IMR-90 (cell line): Measurements from ENCODE around the gene PCCA. TPM values are rescaled to one million over a fixed set of nuclear protein-coding genes. Genes with fewer than 3 reads are reported as not detected.

Experiments used
- ATAC-seq: fragments of 200-7000 bp; cut with Tn5 transposase; 2 replicates; pipeline ENCODE4 v1.9.1; 2020; ENCODE audit warnings: low read depth, mild to moderate bottlenecking, moderate library complexity
- BruUV-seq: library from RNA; stranded (reverse); fragments of 400-500 nt; replicated peaks from 2 replicates; lab custom pipeline; 2021; lab: Mats Ljungman, UMichigan
- CTCF ChIA-PET: fragments of 300-600 bp; formaldehyde crosslinking; extraction: SDS; loops from one replicate; lab custom pipeline; 2021; ENCODE audit warnings: antibody characterized with exemption; lab: Yijun Ruan, JAX
- POLR2A ChIA-PET: fragments of 300-600 bp; sonication (Branson Sonifier 250); formaldehyde crosslinking; loops from one replicate; lab custom pipeline; 2022; ENCODE audit warnings: antibody characterized with exemption; ENCODE audit not compliant: unreplicated experiment; lab: Charles Lee
- DNase-seq: peaks from one replicate; pipeline ENCODE4 v3.0.0; 2013
- H2AFZ ChIP-seq: replicated peaks from 2 replicates; pipeline ENCODE3; 2013; ENCODE audit warnings: low read length, mild to moderate bottlenecking; ENCODE audit not compliant: poor library complexity
- H2AK5ac ChIP-seq: 2 replicates; pipeline ENCODE4 v1.6.1; 2013; ENCODE audit warnings: low read depth, low read length, inconsistent platforms
- H2AK9ac ChIP-seq: replicated peaks from 2 replicates; pipeline ENCODE3; 2013; ENCODE audit warnings: mild to moderate bottlenecking, low read depth, low read length, moderate library complexity; ENCODE audit not compliant: poor library complexity
- H2BK120ac ChIP-seq: 2 replicates; pipeline ENCODE4 v1.6.1; 2013; ENCODE audit warnings: low read depth, low read length, inconsistent platforms
- H2BK15ac ChIP-seq: 3 replicates; pipeline ENCODE4 v1.6.1; 2013; ENCODE audit warnings: low read depth, low read length, inconsistent platforms
- H2BK20ac ChIP-seq: 2 replicates; pipeline ENCODE4 v1.6.1; 2013; ENCODE audit warnings: low read depth, mild to moderate bottlenecking, inconsistent platforms, low read length, moderate library complexity
- H2BK5ac ChIP-seq: 2 replicates; pipeline ENCODE4 v1.6.1; 2013; ENCODE audit warnings: mild to moderate bottlenecking, low read depth, low read length, inconsistent platforms; ENCODE audit not compliant: poor library complexity, severe bottlenecking
- H3K14ac ChIP-seq: replicated peaks from 2 replicates; pipeline ENCODE4 v1.6.1; 2013; ENCODE audit warnings: low read depth, low read length, inconsistent platforms
- H3K18ac ChIP-seq: 2 replicates; pipeline ENCODE4 v1.6.1; 2013; ENCODE audit warnings: low read depth, low read length, control low read depth
- H3K23ac ChIP-seq: 2 replicates; pipeline ENCODE4 v1.6.1; 2013; ENCODE audit warnings: low read depth, low read length, inconsistent platforms
- H3K27ac ChIP-seq: 2 replicates; pipeline ENCODE4 v1.5.1; 2013; ENCODE audit warnings: mild to moderate bottlenecking, control low read depth, low read length; ENCODE audit not compliant: insufficient read depth
- H3K27me3 ChIP-seq: 2 replicates; pipeline ENCODE4 v1.6.1; 2013; ENCODE audit warnings: low read length; ENCODE audit not compliant: control insufficient read depth, insufficient read depth
- H3K36me3 ChIP-seq: 2 replicates; pipeline ENCODE4 v1.6.1; 2013; ENCODE audit warnings: low read length, mixed read lengths; ENCODE audit not compliant: control insufficient read depth, insufficient read depth
- H3K4ac ChIP-seq: 2 replicates; pipeline ENCODE4 v1.6.1; 2013; ENCODE audit warnings: low read depth, low read length, inconsistent platforms
- H3K4me1 ChIP-seq: 2 replicates; pipeline ENCODE4 v1.6.1; 2013; ENCODE audit warnings: low read length, mixed read lengths; ENCODE audit not compliant: control insufficient read depth, insufficient read depth
- H3K4me2 ChIP-seq: 2 replicates; pipeline ENCODE4 v1.6.1; 2013; ENCODE audit warnings: low read depth, mild to moderate bottlenecking, control low read depth, low read length, moderate library complexity
- H3K4me3 ChIP-seq: 2 replicates; pipeline ENCODE4 v1.5.1; 2013; ENCODE audit warnings: low read depth, mild to moderate bottlenecking, control low read depth, low read length, moderate library complexity; ENCODE audit not compliant: insufficient read depth
- H3K56ac ChIP-seq: 2 replicates; pipeline ENCODE4 v1.6.1; 2013; ENCODE audit warnings: low read length, inconsistent platforms; ENCODE audit not compliant: insufficient read depth; ENCODE audit errors: extremely low read depth
- H3K79me1 ChIP-seq, 2 experiments: 2 replicates each; pipeline ENCODE4 v1.6.1; 2013; ENCODE audit warnings: low read length in 2 of 2, inconsistent platforms in 1 of 2, low read depth in 1 of 2
- H3K9ac ChIP-seq: 2 replicates; pipeline ENCODE4 v1.6.1; 2013; ENCODE audit warnings: low read depth, low read length, control low read depth
- H3K9me1 ChIP-seq: 2 replicates; pipeline ENCODE4 v1.6.1; 2013; ENCODE audit warnings: low read length, inconsistent platforms; ENCODE audit not compliant: insufficient read depth
- H3K9me3 ChIP-seq: 2 replicates; pipeline ENCODE4 v1.6.1; 2013; ENCODE audit warnings: low read length; ENCODE audit not compliant: control insufficient read depth, insufficient read depth
- H4K20me1 ChIP-seq: 2 replicates; pipeline ENCODE4 v1.6.1; 2013; ENCODE audit warnings: low read length, inconsistent platforms; ENCODE audit not compliant: insufficient read depth
- H4K5ac ChIP-seq: 2 replicates; pipeline ENCODE4 v1.6.1; 2013; ENCODE audit warnings: mild to moderate bottlenecking, low read depth, low read length, control low read depth
- H4K8ac ChIP-seq, 2 experiments: 2 replicates each; pipeline ENCODE4 v1.6.1; 2013; ENCODE audit warnings: low read depth in 2 of 2, low read length in 2 of 2, control low read depth in 1 of 2, inconsistent platforms in 1 of 2
- H4K91ac ChIP-seq: 2 replicates; pipeline ENCODE4 v1.6.1; 2013; ENCODE audit warnings: low read depth, low read length, inconsistent platforms; ENCODE audit not compliant: insufficient read depth
- BHLHE40 ChIP-seq: fragments of 150-350 bp; IDR thresholded peaks from 2 replicates; pipeline ENCODE4 v1.6.1; 2016; ENCODE audit warnings: mild to moderate bottlenecking, low read depth, low read length
- CHD1 ChIP-seq: IDR thresholded peaks from 2 replicates; pipeline ENCODE4 v1.6.1; 2012; ENCODE audit warnings: low read depth, low read length, improper control_type of control experiment
- MAFK ChIP-seq: IDR thresholded peaks from 2 replicates; pipeline ENCODE4 v1.6.1; 2012; ENCODE audit warnings: low read depth, low read length, improper control_type of control experiment
- MXI1 ChIP-seq: IDR thresholded peaks from 2 replicates; pipeline ENCODE4 v1.6.1; 2012; ENCODE audit warnings: low read depth, mild to moderate bottlenecking, low read length, moderate library complexity, borderline replicate concordance
- RFX5 ChIP-seq: IDR thresholded peaks from 2 replicates; pipeline ENCODE4 v1.8.0; 2012; ENCODE audit warnings: low read depth, mild to moderate bottlenecking, low read length, moderate library complexity
- SMC3 ChIP-seq: fragments of 150-350 bp; IDR thresholded peaks from 2 replicates; pipeline ENCODE4 v1.6.1; 2016; ENCODE audit warnings: low read depth, mild to moderate bottlenecking, antibody characterized with exemption, low read length, moderate library complexity
- WGBS, 2 experiments: methylation state at CpG; one replicate each; pipeline versions ENCODE4 v1.1.5 to v1.1.7; 2013; ENCODE audit warnings: missing lambda C conversion rate in 2 of 2; ENCODE audit not compliant: insufficient read length in 1 of 2; ENCODE audit errors: extremely low coverage in 2 of 2; 5-methylcytosine and 5-hydroxymethylcytosine counted together
- dilution Hi-C: fragments of 300-500 bp; cut with HindIII; formaldehyde crosslinking; loops from one replicate; pipeline ENCODE4 v1.14.3; 2018; ENCODE audit warnings: low sequenced_read_pairs; ENCODE audit not compliant: unreplicated experiment
- in situ Hi-C: fragments of 300-500 bp; cut with MboI; formaldehyde crosslinking; loops from 3 replicates; pipeline ENCODE4 v1.14.3; 2019; ENCODE audit warnings: low sequenced_read_pairs, inconsistent platforms, mixed read lengths
- intact Hi-C: fragments of 100-400 bp; cut with micrococcal nuclease; formaldehyde crosslinking; loops from 2 replicates; pipeline ENCODE4 v1.10.0; 2022
- polyA plus RNA-seq, 3 experiments: library from polyadenylated mRNA; depleted of rRNA; stranded (reverse); fragments of >200 nt; gene quantifications; 2 replicates each; pipeline ENCODE4 v1.2.3, GENCODE V29; 2012; ENCODE audit warnings: low replicate concordance in 1 of 3
- total RNA-seq: library from RNA; depleted of rRNA; stranded (reverse); fragments of >200 nt; gene quantifications from 2 replicates; pipeline ENCODE4 v1.2.3, GENCODE V29; 2012
- TF ChIP-seq, protein P1 (sequence below): fragments of 150-350 bp; IDR thresholded peaks from 2 replicates; pipeline ENCODE4 v1.6.1; 2016; ENCODE audit warnings: low read depth, mild to moderate bottlenecking, low read length, moderate library complexity, borderline replicate concordance
- TF ChIP-seq, protein P2 (sequence below): conservative IDR thresholded peaks from 2 replicates; pipeline ENCODE4 v1.5.1; 2012; ENCODE audit warnings: mild to moderate bottlenecking, low read depth, low read length, improper control_type of control experiment
- TF ChIP-seq, protein P3 (sequence below): fragments of 150-350 bp; IDR thresholded peaks from 2 replicates; pipeline ENCODE4 v1.6.1; 2017; ENCODE audit warnings: mild to moderate bottlenecking, antibody characterized with exemption, low read length, low read depth

Gene PCCA
- total and polyA plus RNA-seq, 2 of the 4 experiments (the other 2 are of a cell fraction): 7.6 to 24.0 TPM

DNA sequence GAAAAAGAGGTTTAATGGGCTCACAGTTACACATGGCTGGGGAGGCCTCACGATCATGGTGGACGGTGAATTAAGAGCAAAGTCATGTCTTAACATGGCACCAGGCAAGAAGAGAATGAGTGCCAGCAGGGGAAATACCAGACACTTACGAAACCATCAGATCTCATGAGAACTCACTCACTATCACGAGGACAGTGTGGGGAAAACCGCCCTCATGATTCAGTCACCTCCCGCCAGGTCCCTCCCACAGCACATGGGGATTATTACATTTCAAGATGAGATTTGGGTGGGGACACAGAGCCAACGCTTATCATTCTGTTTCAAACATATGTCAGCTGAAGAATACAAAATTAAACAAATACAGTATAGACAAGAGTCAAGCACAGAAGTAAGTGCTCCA is 165.1 kb downstream of the PCCA start:
- no peak overlapping the region for H4K8ac ChIP-seq
- TF ChIP-seq, protein P1, sequence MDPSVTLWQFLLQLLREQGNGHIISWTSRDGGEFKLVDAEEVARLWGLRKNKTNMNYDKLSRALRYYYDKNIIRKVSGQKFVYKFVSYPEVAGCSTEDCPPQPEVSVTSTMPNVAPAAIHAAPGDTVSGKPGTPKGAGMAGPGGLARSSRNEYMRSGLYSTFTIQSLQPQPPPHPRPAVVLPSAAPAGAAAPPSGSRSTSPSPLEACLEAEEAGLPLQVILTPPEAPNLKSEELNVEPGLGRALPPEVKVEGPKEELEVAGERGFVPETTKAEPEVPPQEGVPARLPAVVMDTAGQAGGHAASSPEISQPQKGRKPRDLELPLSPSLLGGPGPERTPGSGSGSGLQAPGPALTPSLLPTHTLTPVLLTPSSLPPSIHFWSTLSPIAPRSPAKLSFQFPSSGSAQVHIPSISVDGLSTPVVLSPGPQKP: no peak
- TF ChIP-seq MXI1: no peak
- no peak for TF ChIP-seq CHD1
- TF ChIP-seq MAFK: no peak
- no peak for TF ChIP-seq BHLHE40
- TF ChIP-seq, protein P2, sequence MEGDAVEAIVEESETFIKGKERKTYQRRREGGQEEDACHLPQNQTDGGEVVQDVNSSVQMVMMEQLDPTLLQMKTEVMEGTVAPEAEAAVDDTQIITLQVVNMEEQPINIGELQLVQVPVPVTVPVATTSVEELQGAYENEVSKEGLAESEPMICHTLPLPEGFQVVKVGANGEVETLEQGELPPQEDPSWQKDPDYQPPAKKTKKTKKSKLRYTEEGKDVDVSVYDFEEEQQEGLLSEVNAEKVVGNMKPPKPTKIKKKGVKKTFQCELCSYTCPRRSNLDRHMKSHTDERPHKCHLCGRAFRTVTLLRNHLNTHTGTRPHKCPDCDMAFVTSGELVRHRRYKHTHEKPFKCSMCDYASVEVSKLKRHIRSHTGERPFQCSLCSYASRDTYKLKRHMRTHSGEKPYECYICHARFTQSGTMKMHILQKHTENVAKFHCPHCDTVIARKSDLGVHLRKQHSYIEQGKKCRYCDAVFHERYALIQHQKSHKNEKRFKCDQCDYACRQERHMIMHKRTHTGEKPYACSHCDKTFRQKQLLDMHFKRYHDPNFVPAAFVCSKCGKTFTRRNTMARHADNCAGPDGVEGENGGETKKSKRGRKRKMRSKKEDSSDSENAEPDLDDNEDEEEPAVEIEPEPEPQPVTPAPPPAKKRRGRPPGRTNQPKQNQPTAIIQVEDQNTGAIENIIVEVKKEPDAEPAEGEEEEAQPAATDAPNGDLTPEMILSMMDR: no peak
- TF ChIP-seq, protein P3, sequence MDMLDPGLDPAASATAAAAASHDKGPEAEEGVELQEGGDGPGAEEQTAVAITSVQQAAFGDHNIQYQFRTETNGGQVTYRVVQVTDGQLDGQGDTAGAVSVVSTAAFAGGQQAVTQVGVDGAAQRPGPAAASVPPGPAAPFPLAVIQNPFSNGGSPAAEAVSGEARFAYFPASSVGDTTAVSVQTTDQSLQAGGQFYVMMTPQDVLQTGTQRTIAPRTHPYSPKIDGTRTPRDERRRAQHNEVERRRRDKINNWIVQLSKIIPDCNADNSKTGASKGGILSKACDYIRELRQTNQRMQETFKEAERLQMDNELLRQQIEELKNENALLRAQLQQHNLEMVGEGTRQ: no peak
- no peak for TF ChIP-seq SMC3
- TF ChIP-seq RFX5: no peak
- H4K20me1 ChIP-seq: no peaks in the 10 kb centered on the region
- BruUV-seq: no TSS peak
- no peak overlapping the region for H3K4me3 ChIP-seq
- H3K4ac ChIP-seq: no peak overlapping the region
- in situ Hi-C loops: no loop called here
- H3K14ac ChIP-seq: no peak overlapping the region
- H2AK5ac ChIP-seq: no peak overlapping the region
- dilution Hi-C loops: no loop called here
- no peaks in the 10 kb centered on the region for H3K9me1 ChIP-seq
- H2AK9ac ChIP-seq: no peak overlapping the region
- no peak overlapping the region for H4K5ac ChIP-seq
- H3K4me2 ChIP-seq: no peak overlapping the region
- DNase-seq: no peak
- ATAC-seq: no peak
- H2BK20ac ChIP-seq: no peak overlapping the region
- no peaks in the 10 kb centered on the region for H3K36me3 ChIP-seq
- POLR2A ChIA-PET: no interaction called here
- CTCF ChIA-PET: no interaction called here
- no peak overlapping the region for H2AFZ ChIP-seq
- H3K79me1 ChIP-seq: no peaks in the 10 kb centered on the region; a peak in 1 of 4 replicates
- H3K9ac ChIP-seq: no peak overlapping the region
- H3K9me3 ChIP-seq: 0 out of 2 replicates have a peak, but pooled peaks cover 2% of the 10 kb centered on the region
- no peaks in the 10 kb centered on the region for H3K27me3 ChIP-seq
- no peak overlapping the region for H4K91ac ChIP-seq
- intact Hi-C loops: no loop called here
- no peak overlapping the region for H3K23ac ChIP-seq
- H2BK15ac ChIP-seq: no peak overlapping the region
- H3K18ac ChIP-seq: no peak overlapping the region
- WGBS, 2 experiments: no CpG with 5 or more reads among the region's 7 CpGs
- no peak overlapping the region for H3K27ac ChIP-seq
- H3K4me1 ChIP-seq: no peaks in the 10 kb centered on the region
- H2BK5ac ChIP-seq: no peak overlapping the region
- H2BK120ac ChIP-seq: no peak overlapping the region
- no peak overlapping the region for H3K56ac ChIP-seq
